ENCODE measurements around the gene CPLANE1. TPM values are rescaled to one million over a fixed set of nuclear protein-coding genes. Genes with fewer than 3 reads are reported as not detected.

CPLANE1 gene
- polyA plus RNA-seq, 1 donor (not counting 4 experiments of a cell fraction or from before 2014, with no cell fraction given), result 9.2 TPM

GRCh38 chr5:37090781-37091180, 158.4 kb downstream of the CPLANE1 start:
- no peak overlapping the region for H3K27ac ChIP-seq (ENCODE audit: control insufficient read depth, insufficient read depth, low read length)
- H3K9ac ChIP-seq (ENCODE audit: control insufficient read depth, extremely low read depth, insufficient read depth, low read length), result no peak overlapping the region
- H3K9me3 ChIP-seq (ENCODE audit: control insufficient read depth, low read depth, low read length), result no peaks in the 10 kb centered on the region
- TF ChIP-seq EZH2 (IDR thresholded peaks at IDR 0.05; ENCODE audit: low read length) (no peak), CTCF (optimal IDR thresholded peaks at IDR 0.05 in 1 of 3, IDR thresholded peaks at IDR 0.05 in 1 of 3, conservative IDR thresholded peaks at IDR 0.05 in 1 of 3; ENCODE audit: extremely low read depth in 1 of 3, insufficient read depth in 2 of 3, low read length in 3 of 3) (no peak)
- DNase-seq (ENCODE audit: low read depth, low spot score) (no peak), FAIRE-seq (no peak)
- no peak overlapping the region for H3K4me2 ChIP-seq (ENCODE audit: control insufficient read depth, extremely low read depth, insufficient read depth, low read depth, low read length)
- no peaks in the 10 kb centered on the region for H3K27me3 ChIP-seq (ENCODE audit: control insufficient read depth, extremely low read depth, insufficient read depth, low read length)
- H3K79me2 ChIP-seq (ENCODE audit: control insufficient read depth, insufficient read depth, low read length), result no peaks in the 10 kb centered on the region
- dilution Hi-C loops (cut with MboI; ENCODE audit: extremely low pct_ligation_motif_present, low sequenced_read_pairs), result no loop called here
- H3K4me1 ChIP-seq (ENCODE audit: control insufficient read depth, extremely low read depth, insufficient read depth, low read length), result no peaks in the 10 kb centered on the region
- no peaks in the 10 kb centered on the region for H4K20me1 ChIP-seq (ENCODE audit: control insufficient read depth, extremely low read depth, insufficient read depth, low read length)
- no peaks in the 10 kb centered on the region for H3K9me1 ChIP-seq (ENCODE audit: control insufficient read depth, extremely low read depth, insufficient read depth, low read length)
- no peaks in the 10 kb centered on the region for H3K36me3 ChIP-seq (ENCODE audit: control insufficient read depth in 2 of 2, extremely low read depth in 1 of 2, insufficient read depth in 2 of 2, low read length in 2 of 2)
- H2AFZ ChIP-seq (ENCODE audit: control insufficient read depth, low read length), result no peak overlapping the region
- no peak overlapping the region for H3K4me3 ChIP-seq (ENCODE audit: control insufficient read depth in 2 of 3, extremely low read depth in 1 of 3, insufficient read depth in 2 of 3, low read depth in 1 of 3, low read length in 3 of 3)

GRCh38 chr5:37090123-37090726, 159.0 kb downstream of the CPLANE1 start:
- Histone ChIP-seq H3K4me3 (ENCODE audit: control insufficient read depth in 2 of 3, extremely low read depth in 1 of 3, insufficient read depth in 2 of 3, low read depth in 1 of 3, low read length in 3 of 3) (no peak overlapping the region), H3K9ac (ENCODE audit: control insufficient read depth, extremely low read depth, insufficient read depth, low read length) (no peak overlapping the region), H3K27ac (ENCODE audit: control insufficient read depth, insufficient read depth, low read length) (no peak overlapping the region), H3K79me2 (ENCODE audit: control insufficient read depth, insufficient read depth, low read length) (no peaks in the 10 kb centered on the region), H3K4me1 (ENCODE audit: control insufficient read depth, extremely low read depth, insufficient read depth, low read length) (no peaks in the 10 kb centered on the region), H3K9me1 (ENCODE audit: control insufficient read depth, extremely low read depth, insufficient read depth, low read length) (no peaks in the 10 kb centered on the region), H2AFZ (ENCODE audit: control insufficient read depth, low read length) (no peak overlapping the region), H3K27me3 (ENCODE audit: control insufficient read depth, extremely low read depth, insufficient read depth, low read length) (no peaks in the 10 kb centered on the region), H3K9me3 (ENCODE audit: control insufficient read depth, low read depth, low read length) (no peaks in the 10 kb centered on the region), H4K20me1 (ENCODE audit: control insufficient read depth, extremely low read depth, insufficient read depth, low read length) (no peaks in the 10 kb centered on the region), H3K4me2 (ENCODE audit: control insufficient read depth, extremely low read depth, insufficient read depth, low read depth, low read length) (no peak overlapping the region), H3K36me3 (ENCODE audit: control insufficient read depth in 2 of 2, extremely low read depth in 1 of 2, insufficient read depth in 2 of 2, low read length in 2 of 2) (no peaks in the 10 kb centered on the region)
- dilution Hi-C loops (cut with MboI; ENCODE audit: extremely low pct_ligation_motif_present, low sequenced_read_pairs), result no loop called here
- DNase-seq (ENCODE audit: low read depth, low spot score) (no peak), FAIRE-seq (no peak)
- TF ChIP-seq EZH2 (IDR thresholded peaks at IDR 0.05; ENCODE audit: low read length) (no peak), CTCF (optimal IDR thresholded peaks at IDR 0.05 in 1 of 3, IDR thresholded peaks at IDR 0.05 in 1 of 3, conservative IDR thresholded peaks at IDR 0.05 in 1 of 3; ENCODE audit: extremely low read depth in 1 of 3, insufficient read depth in 2 of 3, low read length in 3 of 3) (no peak)
